ENCODE data around the gene TTC34.

The TTC34 gene

GRCh38 chr1:2829846-2830615 lies 28.5 kb upstream of the TTC34 start:
- no peak for FAIRE-seq
- no peak for DNase-seq (ENCODE audit: insufficient read length, low spot score)
- TF ChIP-seq SPI1 (IDR thresholded peaks at IDR 0.05; ENCODE audit: low read depth, low read length), result no peak
- TF ChIP-seq POLR2AphosphoS5 (IDR thresholded peaks at IDR 0.05; ENCODE audit: low read depth, low read length), result no peak
- TF ChIP-seq POLR2A (IDR thresholded peaks at IDR 0.05; ENCODE audit: low read depth, low read length), result no peak
- no peak for TF ChIP-seq POU2F2 (IDR thresholded peaks at IDR 0.05; ENCODE audit: low read depth, low read length)

DNA sequence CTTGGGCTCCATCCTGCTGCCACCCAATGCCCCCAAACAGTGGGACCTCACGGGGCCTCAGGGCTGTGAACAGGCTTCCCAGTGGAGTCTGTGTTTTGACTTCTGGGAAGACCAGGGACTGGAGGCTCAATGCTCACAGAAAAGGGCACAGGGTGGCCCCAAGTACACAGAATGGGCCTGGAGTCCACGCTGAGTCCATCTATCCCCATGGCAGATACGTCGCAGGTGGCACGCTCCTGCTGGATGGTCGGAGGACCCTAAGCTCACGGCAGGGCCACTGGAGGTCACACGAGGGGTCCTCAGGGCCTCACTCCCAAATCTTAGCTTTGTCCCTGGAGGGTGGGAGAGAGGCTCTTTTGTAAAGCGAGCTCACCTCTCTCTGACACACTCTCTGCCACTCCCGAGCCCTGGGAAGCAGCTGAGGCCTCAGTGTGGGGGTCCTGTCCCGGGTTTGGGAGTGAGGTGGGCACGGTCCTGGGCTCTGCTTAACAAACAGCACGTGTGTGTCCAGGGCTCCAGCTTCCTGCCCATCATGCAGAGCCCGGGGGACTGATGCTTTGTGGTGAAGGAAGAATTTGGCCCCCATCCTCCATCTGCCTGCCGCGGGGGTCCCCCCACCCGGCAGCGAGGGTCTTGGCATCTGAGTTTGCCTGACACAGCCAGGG lies 27.2 kb upstream of the TTC34 start:
- DNase-seq (ENCODE audit: insufficient read length, low spot score), result no peak
- TF ChIP-seq POLR2A (IDR thresholded peaks at IDR 0.05; ENCODE audit: low read depth, low read length) (no peak), TAF1 (IDR thresholded peaks at IDR 0.05; ENCODE audit: low read depth, low read length) (no peak), POLR2AphosphoS5 (IDR thresholded peaks at IDR 0.05; ENCODE audit: low read depth, low read length) (no peak), SPI1 (IDR thresholded peaks at IDR 0.05; ENCODE audit: low read depth, low read length) (no peak), PAX5 (IDR thresholded peaks at IDR 0.05; ENCODE audit: insufficient read depth, low read length, severe bottlenecking) (no peak), POU2F2 (IDR thresholded peaks at IDR 0.05; ENCODE audit: low read depth, low read length) (no peak)

GRCh38 chr1:2826736-2827292 lies 25.3 kb upstream of the TTC34 start:
- TF ChIP-seq PAX5 (IDR thresholded peaks at IDR 0.05; ENCODE audit: insufficient read depth, low read length, severe bottlenecking), result no peak
- TF ChIP-seq POU2F2 (IDR thresholded peaks at IDR 0.05; ENCODE audit: low read depth, low read length), result no peak
- no peak for TF ChIP-seq POLR2A (IDR thresholded peaks at IDR 0.05; ENCODE audit: low read depth, low read length)
- TF ChIP-seq POLR2AphosphoS5 (IDR thresholded peaks at IDR 0.05; ENCODE audit: low read depth, low read length), result no peak
- TF ChIP-seq TAF1 (IDR thresholded peaks at IDR 0.05; ENCODE audit: low read depth, low read length), result no peak
- TF ChIP-seq SPI1 (IDR thresholded peaks at IDR 0.05; ENCODE audit: low read depth, low read length), result no peak
- FAIRE-seq (no peak), DNase-seq (ENCODE audit: insufficient read length, low spot score) (no peak)

More for the DNA sequence above, 27.2 kb upstream of the TTC34 start:
- FAIRE-seq, result no peak

- no peak for DNase-seq (ENCODE audit: insufficient read length, low spot score)
- TF ChIP-seq PAX5 (IDR thresholded peaks at IDR 0.05; ENCODE audit: insufficient read depth, low read length, severe bottlenecking), result no peak
- no peak for TF ChIP-seq POLR2A (IDR thresholded peaks at IDR 0.05; ENCODE audit: low read depth, low read length)
- no peak for TF ChIP-seq SPI1 (IDR thresholded peaks at IDR 0.05; ENCODE audit: low read depth, low read length)
- no peak for TF ChIP-seq TAF1 (IDR thresholded peaks at IDR 0.05; ENCODE audit: low read depth, low read length)
- TF ChIP-seq POU2F2 (IDR thresholded peaks at IDR 0.05; ENCODE audit: low read depth, low read length), result no peak
- no peak for TF ChIP-seq POLR2AphosphoS5 (IDR thresholded peaks at IDR 0.05; ENCODE audit: low read depth, low read length)
- FAIRE-seq, result no peak
Measured at GRCh38 chr1:2826316-2826715, 24.8 kb upstream of the TTC34 start.

DNA sequence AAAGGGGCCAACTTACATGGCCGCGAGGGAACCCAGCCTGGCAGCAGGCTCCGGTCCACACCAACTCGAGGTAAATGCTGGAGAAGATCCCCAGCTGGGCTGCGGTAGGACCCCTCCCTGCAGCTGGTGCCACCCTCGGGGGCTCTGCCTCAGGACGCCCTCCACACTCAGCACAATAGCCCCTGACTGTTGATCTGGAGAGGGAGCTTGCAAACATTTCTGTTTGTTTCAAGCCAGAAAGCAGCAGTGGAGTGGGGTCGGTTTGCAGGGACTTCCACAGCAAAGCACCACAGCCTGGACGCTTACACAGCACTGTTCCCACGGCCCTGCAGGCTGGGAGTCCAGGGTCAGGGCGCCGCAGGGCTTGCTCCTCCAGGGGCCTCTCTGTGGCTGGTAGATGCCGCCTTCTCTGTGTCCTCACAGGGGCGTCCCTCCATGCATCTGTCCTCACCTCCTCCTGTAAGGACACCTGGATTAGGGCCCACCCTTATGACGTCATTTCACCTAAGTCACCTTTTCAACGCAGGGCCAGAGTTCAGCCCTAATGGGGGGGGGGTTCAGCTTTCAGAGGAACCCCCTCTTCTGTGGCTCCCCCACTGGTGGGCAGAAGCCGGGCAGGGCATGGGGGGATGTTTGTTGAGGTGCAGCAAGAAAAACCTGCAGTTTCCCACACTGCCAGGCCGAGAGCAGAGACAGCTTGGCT lies 24.1 kb upstream of the TTC34 start:
- no peak for DNase-seq (ENCODE audit: insufficient read length, low spot score)
- TF ChIP-seq POLR2A (IDR thresholded peaks at IDR 0.05; ENCODE audit: low read depth, low read length) (no peak), TAF1 (IDR thresholded peaks at IDR 0.05; ENCODE audit: low read depth, low read length) (no peak), PAX5 (IDR thresholded peaks at IDR 0.05; ENCODE audit: insufficient read depth, low read length, severe bottlenecking) (no peak), SPI1 (IDR thresholded peaks at IDR 0.05; ENCODE audit: low read depth, low read length) (no peak), POU2F2 (IDR thresholded peaks at IDR 0.05; ENCODE audit: low read depth, low read length) (no peak), POLR2AphosphoS5 (IDR thresholded peaks at IDR 0.05; ENCODE audit: low read depth, low read length) (no peak)
- no peak for FAIRE-seq

- no peak for FAIRE-seq
- TF ChIP-seq POLR2A (IDR thresholded peaks at IDR 0.05; ENCODE audit: low read depth, low read length) (no peak), POLR2AphosphoS5 (IDR thresholded peaks at IDR 0.05; ENCODE audit: low read depth, low read length) (no peak), POU2F2 (IDR thresholded peaks at IDR 0.05; ENCODE audit: low read depth, low read length) (no peak)
- no peak for DNase-seq (ENCODE audit: insufficient read length, low spot score)
Measured at GRCh38 chr1:2824999-2825398, 23.5 kb upstream of the TTC34 start.

DNA sequence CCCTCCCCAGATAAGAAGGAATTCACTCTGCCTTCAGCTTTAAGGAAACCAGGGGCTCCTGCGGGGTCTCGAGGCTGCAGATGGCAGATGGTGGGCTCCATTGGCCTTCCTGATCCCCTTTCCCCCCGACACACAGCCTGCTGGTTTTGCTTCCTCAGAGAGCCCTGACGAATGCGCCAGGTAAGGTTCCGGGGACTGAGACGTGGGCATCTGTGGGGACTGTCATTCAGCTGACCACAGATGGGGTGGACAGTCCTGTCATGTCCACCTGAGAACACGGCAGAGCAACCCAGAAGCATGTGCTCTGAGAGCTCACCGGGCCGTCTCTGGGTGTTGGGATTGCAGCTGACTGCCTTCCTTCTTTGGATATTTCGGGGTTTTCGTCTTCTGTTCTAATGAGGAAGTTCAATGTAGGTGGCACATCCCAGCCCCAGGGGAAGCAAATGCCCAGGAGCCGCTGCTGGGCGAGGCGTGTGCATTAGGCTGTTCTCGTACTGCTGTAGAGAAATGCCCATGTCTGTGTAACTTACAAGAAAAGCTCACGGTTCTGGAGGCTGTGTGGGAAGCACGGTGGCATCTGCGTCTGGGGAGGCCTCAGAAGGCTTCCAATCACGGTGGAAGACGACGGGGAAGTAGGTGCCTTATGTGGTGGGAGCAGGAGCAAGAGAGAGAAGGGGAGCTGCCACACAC lies 22.6 kb upstream of the TTC34 start:
- no peak for FAIRE-seq
- TF ChIP-seq TAF1 (IDR thresholded peaks at IDR 0.05; ENCODE audit: low read depth, low read length) (no peak), POLR2A (IDR thresholded peaks at IDR 0.05; ENCODE audit: low read depth, low read length) (no peak), POLR2AphosphoS5 (IDR thresholded peaks at IDR 0.05; ENCODE audit: low read depth, low read length) (no peak)

DNA sequence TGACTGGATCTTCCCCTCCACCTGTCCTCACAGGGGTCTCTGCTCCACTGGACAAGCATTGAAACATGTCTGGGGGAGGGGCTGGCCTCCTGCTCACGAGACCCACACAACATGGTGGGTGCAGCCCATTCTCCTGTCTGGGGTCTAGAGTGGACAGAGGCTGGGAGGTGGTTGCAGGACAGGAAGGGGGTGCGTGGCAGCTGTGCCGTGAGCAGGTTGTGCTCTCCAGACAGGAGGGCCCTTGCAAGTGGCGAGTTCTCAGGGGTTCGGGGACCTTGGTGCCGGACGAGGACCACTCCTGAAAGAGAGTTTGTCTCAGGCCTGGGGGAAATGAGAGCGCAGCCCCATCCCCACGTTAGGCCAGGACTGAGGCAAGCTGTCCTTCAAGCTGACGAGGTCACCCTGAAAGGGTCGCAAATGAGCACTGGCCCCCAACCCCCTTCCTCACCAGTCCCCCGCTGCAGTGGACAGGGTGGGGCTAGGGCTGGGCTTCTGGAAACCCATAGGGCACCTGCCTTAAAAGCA lies 21.2 kb upstream of the TTC34 start:
- no peak for DNase-seq (ENCODE audit: insufficient read length, low spot score)
- TF ChIP-seq TAF1 (IDR thresholded peaks at IDR 0.05; ENCODE audit: low read depth, low read length) (no peak), PAX5 (IDR thresholded peaks at IDR 0.05; ENCODE audit: insufficient read depth, low read length, severe bottlenecking) (no peak), POLR2A (IDR thresholded peaks at IDR 0.05; ENCODE audit: low read depth, low read length) (no peak)
- no peak for FAIRE-seq

More for the DNA sequence above, 22.6 kb upstream of the TTC34 start:
- no peak for DNase-seq (ENCODE audit: insufficient read length, low spot score)
